ENCODE data around the gene KCNE1.
A peak's percentile ranks its signal among the peaks of the same experiment; 100 is the strongest.
"Not testable (repeated sequence)": the region's sequence is repeated elsewhere in the genome, so short reads cannot be mapped to it uniquely, and the experiment has no call there.

Gene KCNE1

GRCh38 chr21:34511787-34512455 lies at the start of gene KCNE1:
Gene KCNE1 (minus strand): TSS chr21:34512210. CDS start chr21:34449634, 62,576 bp downstream.
- DNase-seq (ENCODE audit: low read depth in 2 of 2): no peak

- DNase-seq (ENCODE audit: low read depth in 2 of 2): no peak
Observed at GRCh38 chr21:34561806-34562205, 49.8 kb upstream of the KCNE1 start.

- DNase-seq (ENCODE audit: low read depth in 2 of 2): no peak
Observed at GRCh38 chr21:34560609-34561008, 48.6 kb upstream of the KCNE1 start.

GRCh38 chr21:34560021-34560420 lies 48.0 kb upstream of the KCNE1 start:
- DNase-seq (ENCODE audit: low read depth in 2 of 2): no peak

- DNase-seq (ENCODE audit: low read depth in 2 of 2): no peak
Observed at GRCh38 chr21:34559089-34559631, 47.1 kb upstream of the KCNE1 start.

GRCh38 chr21:34558166-34558565 lies 46.2 kb upstream of the KCNE1 start:
- no peak for DNase-seq (ENCODE audit: low read depth in 2 of 2)

GRCh38 chr21:34557261-34557660 lies 45.3 kb upstream of the KCNE1 start:
- no peak for DNase-seq (ENCODE audit: low read depth in 2 of 2)

- not testable (repeated sequence) for DNase-seq (ENCODE audit: low read depth in 2 of 2)
Observed at GRCh38 chr21:34554670-34555069, 42.7 kb upstream of the KCNE1 start.

- no peak for DNase-seq (ENCODE audit: low read depth in 2 of 2)
Observed at GRCh38 chr21:34554227-34554626, 42.2 kb upstream of the KCNE1 start.

GRCh38 chr21:34553151-34553952 lies 41.3 kb upstream of the KCNE1 start:
- DNase-seq (ENCODE audit: low read depth in 2 of 2): no peak

- DNase-seq (ENCODE audit: low read depth in 2 of 2): no peak
Observed at GRCh38 chr21:34552360-34553098, 40.5 kb upstream of the KCNE1 start.

- no peak for DNase-seq (ENCODE audit: low read depth in 2 of 2)
Observed at GRCh38 chr21:34550182-34550799, 38.3 kb upstream of the KCNE1 start.

- no peak for DNase-seq (ENCODE audit: low read depth in 2 of 2)
Observed at GRCh38 chr21:34548781-34549376, 36.9 kb upstream of the KCNE1 start.

GRCh38 chr21:34546542-34546941 lies 34.5 kb upstream of the KCNE1 start:
- DNase-seq (ENCODE audit: low read depth in 2 of 2): no peak

- no peak for DNase-seq (ENCODE audit: low read depth in 2 of 2)
Observed at GRCh38 chr21:34545079-34545884, 33.3 kb upstream of the KCNE1 start.

GRCh38 chr21:34544032-34544496 lies 32.1 kb upstream of the KCNE1 start:
- peak in 1 of 2 experiments; percentile 33 for DNase-seq (ENCODE audit: low read depth in 2 of 2)

GRCh38 chr21:34543017-34543416 lies 31.0 kb upstream of the KCNE1 start:
- DNase-seq (ENCODE audit: low read depth in 2 of 2): no peak

- no peak for DNase-seq (ENCODE audit: low read depth in 2 of 2)
Observed at GRCh38 chr21:34540206-34540605, 28.2 kb upstream of the KCNE1 start.

- no peak for DNase-seq (ENCODE audit: low read depth in 2 of 2)
Observed at GRCh38 chr21:34537838-34538237, 25.8 kb upstream of the KCNE1 start.

- no peak for DNase-seq (ENCODE audit: low read depth in 2 of 2)
Observed at GRCh38 chr21:34536820-34537219, 24.8 kb upstream of the KCNE1 start.

All from stimulated activated CD4-positive, alpha-beta T cell treated with anti-CD3 and anti-CD28 coated beads, Interleukin-12 subunit alpha, Interleukin-12 subunit beta, amount 100 ng/mL, for 24 hours (primary cell).